Upper lobe of left lung (tissue), 4 donors: ENCODE results near the gene LOC128125822.

Experiments
- EP300 ChIP-seq, 4 donors: sonication (generic); formaldehyde crosslinking; IDR thresholded peaks; one replicate each; pipeline ENCODE4 v1.5.1; 2017; ENCODE audit warnings: antibody characterized with exemption in 4 of 4, control low read depth in 2 of 4
- POLR2A ChIP-seq, 4 donors: fragments of 450-650 bp; IDR thresholded peaks; one replicate each; pipeline ENCODE4 v1.5.1; 2016 to 2017; ENCODE audit warnings: antibody characterized with exemption in 4 of 4, mild to moderate bottlenecking in 2 of 4
- POLR2AphosphoS5 ChIP-seq, 2 donors: sonication (generic); formaldehyde crosslinking; IDR thresholded peaks; one replicate each; pipeline ENCODE4 v1.5.1; 2017; ENCODE audit warnings: antibody characterized with exemption in 2 of 2
- TF ChIP-seq, protein P1 (sequence below), 6 experiments: fragments of 450-650 bp in 4 of 6; fragments of 200-600 bp in 2 of 6; sonication (generic) in 2 of 6; IDR thresholded peaks; one replicate each; pipeline ENCODE4 v1.5.1; 2016 to 2019; ENCODE audit warnings: antibody characterized with exemption in 6 of 6

DNA sequence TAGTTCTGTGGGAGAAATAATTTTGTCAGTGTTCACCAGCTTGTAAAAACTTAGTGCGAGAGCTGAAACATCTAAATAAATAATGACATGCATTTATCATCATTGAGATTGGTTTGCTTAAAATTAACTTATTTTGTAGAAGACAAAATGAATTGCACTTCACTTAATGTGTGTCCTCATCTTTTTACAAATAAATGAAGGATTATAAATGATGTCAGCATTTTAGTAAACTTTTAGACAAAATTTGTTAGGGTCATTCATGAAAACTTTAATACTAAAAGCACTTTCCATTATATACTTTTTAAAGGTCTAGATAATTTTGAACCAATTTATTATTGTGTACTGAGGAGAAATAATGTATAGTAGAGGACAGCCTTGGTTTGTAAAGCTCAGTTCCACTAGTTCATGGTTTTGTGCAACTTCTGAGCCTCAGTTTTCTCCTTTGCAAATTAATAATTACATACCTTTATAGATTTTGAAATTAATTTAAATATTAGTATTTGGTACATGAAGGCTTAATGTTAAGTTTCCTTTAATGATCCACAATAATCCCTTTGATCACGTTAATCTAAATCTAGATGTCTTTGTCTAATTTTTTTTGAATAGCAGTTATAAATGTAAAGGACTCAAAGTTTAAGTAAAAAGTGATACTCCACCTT lies 9.2 kb downstream of the LOC128125822 start:
- no peak for TF ChIP-seq POLR2AphosphoS5 (IDR thresholded peaks at IDR 0.05)
- TF ChIP-seq EP300 (IDR thresholded peaks at IDR 0.05), result no peak
- TF ChIP-seq, protein P1, sequence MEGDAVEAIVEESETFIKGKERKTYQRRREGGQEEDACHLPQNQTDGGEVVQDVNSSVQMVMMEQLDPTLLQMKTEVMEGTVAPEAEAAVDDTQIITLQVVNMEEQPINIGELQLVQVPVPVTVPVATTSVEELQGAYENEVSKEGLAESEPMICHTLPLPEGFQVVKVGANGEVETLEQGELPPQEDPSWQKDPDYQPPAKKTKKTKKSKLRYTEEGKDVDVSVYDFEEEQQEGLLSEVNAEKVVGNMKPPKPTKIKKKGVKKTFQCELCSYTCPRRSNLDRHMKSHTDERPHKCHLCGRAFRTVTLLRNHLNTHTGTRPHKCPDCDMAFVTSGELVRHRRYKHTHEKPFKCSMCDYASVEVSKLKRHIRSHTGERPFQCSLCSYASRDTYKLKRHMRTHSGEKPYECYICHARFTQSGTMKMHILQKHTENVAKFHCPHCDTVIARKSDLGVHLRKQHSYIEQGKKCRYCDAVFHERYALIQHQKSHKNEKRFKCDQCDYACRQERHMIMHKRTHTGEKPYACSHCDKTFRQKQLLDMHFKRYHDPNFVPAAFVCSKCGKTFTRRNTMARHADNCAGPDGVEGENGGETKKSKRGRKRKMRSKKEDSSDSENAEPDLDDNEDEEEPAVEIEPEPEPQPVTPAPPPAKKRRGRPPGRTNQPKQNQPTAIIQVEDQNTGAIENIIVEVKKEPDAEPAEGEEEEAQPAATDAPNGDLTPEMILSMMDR (IDR thresholded peaks at IDR 0.05), result no peak
- no peak for TF ChIP-seq POLR2A (IDR thresholded peaks at IDR 0.05)
